ENCODE results near the gene MRPS35.

Gene MRPS35

GRCh38 chr12:27673101-27673718, 37.4 kb upstream of the MRPS35 start:
- no peak overlapping the region for H3K4me3 ChIP-seq (ENCODE audit: low read length)
- no peaks in the 10 kb centered on the region for H3K27me3 ChIP-seq (ENCODE audit: control insufficient read depth, low read length)

GRCh38 chr12:27674989-27675388, 35.6 kb upstream of the MRPS35 start:
- Histone ChIP-seq H3K9me2 (replicated peaks; ENCODE audit: control insufficient read depth, low read length) (no peaks in the 10 kb centered on the region), H3K27ac (ENCODE audit: low read depth, low read length) (no peak overlapping the region), H4K20me1 (ENCODE audit: control insufficient read depth, insufficient read depth, low read depth, low read length) (no peaks in the 10 kb centered on the region), H3K4me3 (ENCODE audit: low read length) (no peak overlapping the region), H3F3A (ENCODE audit: control insufficient read depth, insufficient read depth) (no peaks in the 10 kb centered on the region), H3K79me2 (ENCODE audit: control insufficient read depth, low read length) (no peaks in the 10 kb centered on the region), H3K36me3 (ENCODE audit: control insufficient read depth, low read length) (no peaks in the 10 kb centered on the region), H3K9me3 (ENCODE audit: control insufficient read depth, insufficient read depth, low read length) (no peaks in the 10 kb centered on the region), H3K4me2 (ENCODE audit: low read length) (no peak overlapping the region), H3K27me3 (ENCODE audit: control insufficient read depth, low read length) (no peaks in the 10 kb centered on the region), H3K4me1 (ENCODE audit: control insufficient read depth, low read length) (no peaks in the 10 kb centered on the region)
- no peak for TF ChIP-seq EZH2phosphoT487 (IDR thresholded peaks at IDR 0.05; ENCODE audit: borderline replicate concordance, low read length)
- TF ChIP-seq, protein P1, sequence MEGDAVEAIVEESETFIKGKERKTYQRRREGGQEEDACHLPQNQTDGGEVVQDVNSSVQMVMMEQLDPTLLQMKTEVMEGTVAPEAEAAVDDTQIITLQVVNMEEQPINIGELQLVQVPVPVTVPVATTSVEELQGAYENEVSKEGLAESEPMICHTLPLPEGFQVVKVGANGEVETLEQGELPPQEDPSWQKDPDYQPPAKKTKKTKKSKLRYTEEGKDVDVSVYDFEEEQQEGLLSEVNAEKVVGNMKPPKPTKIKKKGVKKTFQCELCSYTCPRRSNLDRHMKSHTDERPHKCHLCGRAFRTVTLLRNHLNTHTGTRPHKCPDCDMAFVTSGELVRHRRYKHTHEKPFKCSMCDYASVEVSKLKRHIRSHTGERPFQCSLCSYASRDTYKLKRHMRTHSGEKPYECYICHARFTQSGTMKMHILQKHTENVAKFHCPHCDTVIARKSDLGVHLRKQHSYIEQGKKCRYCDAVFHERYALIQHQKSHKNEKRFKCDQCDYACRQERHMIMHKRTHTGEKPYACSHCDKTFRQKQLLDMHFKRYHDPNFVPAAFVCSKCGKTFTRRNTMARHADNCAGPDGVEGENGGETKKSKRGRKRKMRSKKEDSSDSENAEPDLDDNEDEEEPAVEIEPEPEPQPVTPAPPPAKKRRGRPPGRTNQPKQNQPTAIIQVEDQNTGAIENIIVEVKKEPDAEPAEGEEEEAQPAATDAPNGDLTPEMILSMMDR (IDR thresholded peaks at IDR 0.05; ENCODE audit: low read depth, low read length, poor library complexity, severe bottlenecking), result no peak

More at GRCh38 chr12:27673101-27673718, 37.4 kb upstream of the MRPS35 start:
- Histone ChIP-seq H4K20me1 (ENCODE audit: control insufficient read depth, insufficient read depth, low read depth, low read length) (no peaks in the 10 kb centered on the region), H3K36me3 (ENCODE audit: control insufficient read depth, low read length) (no peaks in the 10 kb centered on the region), H3K4me1 (ENCODE audit: control insufficient read depth, low read length) (no peaks in the 10 kb centered on the region), H3F3A (ENCODE audit: control insufficient read depth, insufficient read depth) (no peaks in the 10 kb centered on the region), H3K4me2 (ENCODE audit: low read length) (no peak overlapping the region), H3K27ac (ENCODE audit: low read depth, low read length) (no peak overlapping the region), H3K79me2 (ENCODE audit: control insufficient read depth, low read length) (no peaks in the 10 kb centered on the region), H3K9me2 (replicated peaks; ENCODE audit: control insufficient read depth, low read length) (no peaks in the 10 kb centered on the region), H3K9me3 (ENCODE audit: control insufficient read depth, insufficient read depth, low read length) (no peaks in the 10 kb centered on the region)
- TF ChIP-seq EZH2phosphoT487 (IDR thresholded peaks at IDR 0.05; ENCODE audit: borderline replicate concordance, low read length), result no peak
- TF ChIP-seq, protein P1 (IDR thresholded peaks at IDR 0.05; ENCODE audit: low read depth, low read length, poor library complexity, severe bottlenecking), result no peak

GRCh38 chr12:27680619-27681018, 30.0 kb upstream of the MRPS35 start:
- Histone ChIP-seq H3F3A (ENCODE audit: control insufficient read depth, insufficient read depth) (no peaks in the 10 kb centered on the region), H3K79me2 (ENCODE audit: control insufficient read depth, low read length) (no peaks in the 10 kb centered on the region), H3K27me3 (ENCODE audit: control insufficient read depth, low read length) (no peaks in the 10 kb centered on the region), H3K36me3 (ENCODE audit: control insufficient read depth, low read length) (no peaks in the 10 kb centered on the region), H4K20me1 (ENCODE audit: control insufficient read depth, insufficient read depth, low read depth, low read length) (no peaks in the 10 kb centered on the region), H3K4me3 (ENCODE audit: low read length) (no peak overlapping the region), H3K9me2 (replicated peaks; ENCODE audit: control insufficient read depth, low read length) (no peaks in the 10 kb centered on the region), H3K9me3 (ENCODE audit: control insufficient read depth, insufficient read depth, low read length) (no peaks in the 10 kb centered on the region), H3K27ac (ENCODE audit: low read depth, low read length) (no peak overlapping the region), H3K4me1 (ENCODE audit: control insufficient read depth, low read length) (no peaks in the 10 kb centered on the region), H3K4me2 (ENCODE audit: low read length) (no peak overlapping the region)
- TF ChIP-seq, protein P1 (IDR thresholded peaks at IDR 0.05; ENCODE audit: low read depth, low read length, poor library complexity, severe bottlenecking), result no peak
- TF ChIP-seq EZH2phosphoT487 (IDR thresholded peaks at IDR 0.05; ENCODE audit: borderline replicate concordance, low read length), result no peak
